ENCODE measurements around the gene SEL1L.
A peak's percentile ranks its signal among the peaks of the same experiment; 100 is the strongest.

DNA sequence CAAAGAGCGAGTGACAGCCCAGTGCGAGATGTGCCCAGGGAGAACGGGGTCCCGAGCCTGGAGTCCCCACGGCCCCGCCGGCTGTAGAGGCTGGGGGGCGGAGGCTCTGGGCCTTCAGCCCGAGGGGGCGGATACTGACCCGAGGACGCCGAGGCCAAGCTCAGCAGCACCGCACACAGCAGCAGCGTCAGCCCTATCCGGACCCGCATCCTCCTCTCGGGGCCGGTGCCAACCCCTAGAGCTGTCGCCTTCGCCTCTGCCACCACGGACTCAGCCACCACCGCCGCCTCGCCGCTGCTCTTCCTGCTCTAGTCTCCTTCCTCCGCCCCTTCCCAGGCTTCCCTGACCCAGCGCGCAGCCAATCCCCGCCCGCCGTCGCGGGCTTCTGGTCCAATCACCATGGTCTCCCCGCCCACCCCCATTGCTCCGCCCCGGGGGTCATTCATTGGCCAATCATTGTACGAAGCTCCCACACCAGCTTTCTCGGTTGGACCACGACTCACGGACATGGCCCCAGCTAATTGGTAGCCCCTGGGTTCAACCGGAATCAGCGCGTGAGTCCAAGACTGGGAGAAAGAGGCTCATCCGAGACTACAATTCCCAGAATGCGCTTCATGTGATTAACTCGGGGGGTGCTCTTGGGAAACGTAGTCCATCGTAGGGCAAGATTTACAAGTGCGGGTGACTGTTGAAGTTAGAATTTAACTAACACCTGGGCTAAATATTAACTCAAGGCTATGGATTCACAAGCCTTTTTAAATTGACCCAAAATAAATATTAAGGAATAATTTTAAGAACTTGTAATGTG is at the start of gene SEL1L:
- TF ChIP-seq CTCF (IDR thresholded peaks at IDR 0.05) = no peak
- TF ChIP-seq POLR2A (IDR thresholded peaks at IDR 0.05) = peak; percentile 78 to 89

Data from Peyer's patch (tissue), 4 donors.